SK-N-SH (cell line): ENCODE measurements around the gene HSPA4. TPM values are rescaled to one million over a fixed set of nuclear protein-coding genes. Genes with fewer than 3 reads are reported as not detected.

Source experiments
- CTCF ChIA-PET: fragments of 300-600, 350-600 bp; formaldehyde crosslinking; extraction: SDS; loops from one replicate; lab custom pipeline; 2021; lab: Yijun Ruan, JAX
- POLR2A ChIA-PET: fragments of 350-600 bp; sonication (Branson Sonifier 250); formaldehyde crosslinking; extraction: SDS; loops from one replicate; lab custom pipeline; 2020; ENCODE audit warnings: antibody characterized with exemption, inconsistent platforms; lab: Yijun Ruan, JAX
- DNase-seq: peaks from one replicate; pipeline ENCODE4 v3.0.0; 2012
- H2AFZ ChIP-seq: fragments of 200-600 bp; sonication (generic); 2 replicates; pipeline ENCODE4 v1.8.1; 2016; ENCODE audit warnings: antibody characterized with exemption, mild to moderate bottlenecking, low read depth
- H3F3A ChIP-seq: fragments of 200-600 bp; sonication (generic); replicated peaks from 2 replicates; pipeline ENCODE3; 2016; ENCODE audit warnings: antibody characterized with exemption, mild to moderate bottlenecking; ENCODE audit not compliant: insufficient read depth
- H3K27ac ChIP-seq, 2 experiments: fragments of 200-500 bp in 1 of 2; fragments of 200-600 bp in 1 of 2; sonication (Bioruptor generic) in 1 of 2; sonication (generic), shearing (Covaris generic) in 1 of 2; 2 replicates each; pipeline versions ENCODE4 v1.5.1 to v1.6.1; 2014 to 2016; ENCODE audit warnings: low read depth in 2 of 2, inconsistent platforms in 1 of 2, low read length in 1 of 2, mild to moderate bottlenecking in 1 of 2, mixed read lengths in 1 of 2
- H3K27me3 ChIP-seq: fragments of 200-600 bp; sonication (generic), shearing (Covaris generic); 2 replicates; pipeline ENCODE4 v1.6.1; 2016; ENCODE audit warnings: mixed run types; ENCODE audit not compliant: insufficient read depth
- H3K36me3 ChIP-seq, 2 experiments: fragments of 200-500 bp in 1 of 2; fragments of 200-600 bp in 1 of 2; sonication (Bioruptor generic) in 1 of 2; sonication (generic) in 1 of 2; replicated peaks in 1 of 2; 2 replicates each; pipeline versions ENCODE3 to v1.5.1; 2014 to 2016; ENCODE audit warnings: low read length in 1 of 2, mild to moderate bottlenecking in 1 of 2; ENCODE audit not compliant: insufficient read depth in 2 of 2, control insufficient read depth in 1 of 2
- H3K4me1 ChIP-seq, 2 experiments: fragments of 200-500 bp in 1 of 2; fragments of 200-600 bp in 1 of 2; sonication (Bioruptor generic) in 1 of 2; sonication (generic), shearing (Covaris generic) in 1 of 2; 2 replicates each; pipeline versions ENCODE4 v1.5.1 to v1.6.1; 2014 to 2016; ENCODE audit warnings: low read depth in 1 of 2, low read length in 1 of 2, mixed run types in 1 of 2; ENCODE audit not compliant: insufficient read depth in 2 of 2, control insufficient read depth in 1 of 2
- H3K4me2 ChIP-seq: fragments of 200-600 bp; sonication (generic), shearing (Covaris generic); 2 replicates; pipeline ENCODE4 v1.6.1; 2017; ENCODE audit warnings: mixed run types
- H3K4me3 ChIP-seq, 2 experiments: fragments of 200-500 bp in 1 of 2; fragments of 200-600 bp in 1 of 2; sonication (Bioruptor generic) in 1 of 2; sonication (generic), shearing (Covaris generic) in 1 of 2; 2 replicates each; pipeline versions ENCODE4 v1.5.1 to v1.8.1; 2014 to 2016; ENCODE audit warnings: low read depth in 2 of 2, inconsistent platforms in 1 of 2, low read length in 1 of 2, mild to moderate bottlenecking in 1 of 2, mixed read lengths in 1 of 2, moderate library complexity in 1 of 2
- H3K79me2 ChIP-seq: fragments of 200-600 bp; sonication (generic); 2 replicates; pipeline ENCODE4 v1.8.1; 2017; ENCODE audit warnings: mild to moderate bottlenecking; ENCODE audit not compliant: insufficient read depth
- H3K9ac ChIP-seq: fragments of 200-600 bp; sonication (generic); 2 replicates; pipeline ENCODE4 v1.6.1; 2017; ENCODE audit warnings: mixed run types
- H3K9me2 ChIP-seq: fragments of 200-600 bp; sonication (generic); 2 replicates; pipeline ENCODE4 v1.6.1; 2017; ENCODE audit warnings: mixed run types
- H3K9me3 ChIP-seq: fragments of 200-600 bp; sonication (generic); 2 replicates; pipeline ENCODE4 v1.6.1; 2017; ENCODE audit warnings: mixed run types, mild to moderate bottlenecking, moderate library complexity
- H4K20me1 ChIP-seq: fragments of 200-600 bp; sonication (generic); 2 replicates; pipeline ENCODE4 v1.6.1; 2017; ENCODE audit warnings: mild to moderate bottlenecking, mixed run types; ENCODE audit not compliant: insufficient read depth
- CHD2 ChIP-seq: fragments of 150-350 bp; IDR thresholded peaks from 2 replicates; pipeline ENCODE4 v1.6.1; 2018; ENCODE audit warnings: low read length; ENCODE audit not compliant: partially characterized antibody
- GABPA ChIP-seq: IDR thresholded peaks from 2 replicates; pipeline ENCODE4 v1.4.0; 2012; ENCODE audit warnings: low read depth, mild to moderate bottlenecking
- JUND ChIP-seq: IDR thresholded peaks from 2 replicates; pipeline ENCODE4 v1.4.0; 2012
- MEF2A ChIP-seq: IDR thresholded peaks from 2 replicates; pipeline ENCODE4 v1.4.0; 2012; ENCODE audit warnings: low read depth, borderline replicate concordance
- NRF1 ChIP-seq: IDR thresholded peaks from 2 replicates; pipeline ENCODE4 v1.6.1; 2012; ENCODE audit warnings: low read depth, mild to moderate bottlenecking, low read length
- POLR2AphosphoS5 ChIP-seq: IDR thresholded peaks from 2 replicates; pipeline ENCODE4 v1.6.1; 2012; ENCODE audit warnings: low read depth, low read length
- REST ChIP-seq: IDR thresholded peaks from 2 replicates; pipeline ENCODE4 v1.6.1; 2012; ENCODE audit warnings: mild to moderate bottlenecking, low read depth, low read length, moderate library complexity
- SIN3A ChIP-seq: IDR thresholded peaks from 2 replicates; pipeline ENCODE4 v1.6.1; 2012; ENCODE audit warnings: low read depth, mild to moderate bottlenecking, low read length, moderate library complexity, borderline replicate concordance
- TAF1 ChIP-seq: IDR thresholded peaks from 2 replicates; pipeline ENCODE4 v1.6.1; 2012; ENCODE audit warnings: low read depth, mild to moderate bottlenecking, low read length, moderate library complexity, borderline replicate concordance
- TCF12 ChIP-seq: IDR thresholded peaks from 2 replicates; pipeline ENCODE4 v1.4.0; 2012
- YY1 ChIP-seq: IDR thresholded peaks from 2 replicates; pipeline ENCODE4 v1.4.0; 2012; ENCODE audit warnings: low read depth, mild to moderate bottlenecking
- ZBTB33 ChIP-seq: IDR thresholded peaks from 2 replicates; pipeline ENCODE4 v1.4.0; 2012; ENCODE audit warnings: low read depth, borderline replicate concordance
- WGBS: methylation state at CpG from one replicate; pipeline ENCODE4 v1.1.6; 2017; ENCODE audit warnings: low lambda C conversion rate; 5-methylcytosine and 5-hydroxymethylcytosine counted together
- polyA plus RNA-seq, 3 experiments: library from polyadenylated mRNA; depleted of rRNA; stranded (reverse); fragments of >200 nt; gene quantifications; 2 replicates each; pipeline ENCODE4 v1.2.3, GENCODE V29; 2012
- TF ChIP-seq, protein P1 (sequence below): IDR thresholded peaks from 2 replicates; pipeline ENCODE4 v1.4.0; 2012; ENCODE audit warnings: low read depth
- TF ChIP-seq, protein P2 (sequence below): fragments of 150-350 bp; IDR thresholded peaks from 2 replicates; pipeline ENCODE4 v1.6.1; 2017; ENCODE audit warnings: antibody characterized with exemption, low read length, low read depth, borderline replicate concordance
- TF ChIP-seq, protein P3 (sequence below): IDR thresholded peaks from 2 replicates; pipeline ENCODE4 v1.4.0; 2012; ENCODE audit warnings: low read depth, borderline replicate concordance

Gene HSPA4
- polyA plus RNA-seq, 1 of the 3 experiments (the other 2 are of a cell fraction): 18.8 TPM

DNA sequence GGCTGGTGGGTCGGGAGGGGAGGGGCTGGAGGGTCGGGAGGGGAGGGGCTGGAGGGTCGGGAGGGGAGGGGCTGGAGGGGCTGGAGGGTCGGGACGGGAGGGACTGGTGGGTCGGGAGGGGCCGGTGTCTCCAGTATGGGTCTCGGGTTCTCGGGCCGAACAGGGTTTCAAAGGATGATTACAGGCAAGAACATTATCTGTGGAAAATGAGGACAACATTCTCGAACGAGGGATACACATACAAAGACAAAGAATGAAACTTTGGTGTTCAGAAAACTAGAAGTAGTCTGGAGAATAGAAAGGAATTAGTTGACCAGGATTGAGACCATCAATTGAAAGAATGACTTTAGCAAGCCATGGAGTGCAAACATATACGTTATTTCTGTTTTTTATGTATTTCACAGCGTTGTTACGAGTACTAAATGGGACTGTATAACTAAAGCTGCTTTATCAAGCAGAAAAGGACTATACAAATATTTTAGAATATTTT is 25.1 kb upstream of the HSPA4 start:
- TF ChIP-seq GABPA: no peak
- TF ChIP-seq, protein P1, sequence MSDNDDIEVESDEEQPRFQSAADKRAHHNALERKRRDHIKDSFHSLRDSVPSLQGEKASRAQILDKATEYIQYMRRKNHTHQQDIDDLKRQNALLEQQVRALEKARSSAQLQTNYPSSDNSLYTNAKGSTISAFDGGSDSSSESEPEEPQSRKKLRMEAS: no peak
- no peak for TF ChIP-seq NRF1
- no peak for TF ChIP-seq TCF12
- TF ChIP-seq, protein P2, sequence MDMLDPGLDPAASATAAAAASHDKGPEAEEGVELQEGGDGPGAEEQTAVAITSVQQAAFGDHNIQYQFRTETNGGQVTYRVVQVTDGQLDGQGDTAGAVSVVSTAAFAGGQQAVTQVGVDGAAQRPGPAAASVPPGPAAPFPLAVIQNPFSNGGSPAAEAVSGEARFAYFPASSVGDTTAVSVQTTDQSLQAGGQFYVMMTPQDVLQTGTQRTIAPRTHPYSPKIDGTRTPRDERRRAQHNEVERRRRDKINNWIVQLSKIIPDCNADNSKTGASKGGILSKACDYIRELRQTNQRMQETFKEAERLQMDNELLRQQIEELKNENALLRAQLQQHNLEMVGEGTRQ: no peak
- TF ChIP-seq POLR2AphosphoS5: 0 out of 2 replicates have a peak, but pooled peaks have one; percentile 5
- no peak for TF ChIP-seq SIN3A
- TF ChIP-seq CHD2: peak; percentile 10
- no peak for TF ChIP-seq TAF1
- no peak for TF ChIP-seq ZBTB33
- no peak for TF ChIP-seq JUND
- TF ChIP-seq, all 33 proteins: peak for 2
- no peak for DNase-seq
- CTCF ChIA-PET: interaction anchor here (1.0 kb wide), 1 partner anchor 40 kb away, joined by 3 read pairs; no protein-coding TSS in a partner anchor
- Histone ChIP-seq H3K9me2 (no peaks in the 10 kb centered on the region), H3K36me3 (peaks cover 0 to 10% of the 10 kb centered on the region in 2 experiments), H3K9me3 (no peaks in the 10 kb centered on the region), H3K4me3 (peak overlapping the region; percentile 43 to 72; a peak in 3 of 4 replicates), H2AFZ (peak overlapping the region; percentile 98), H3K4me2 (peak overlapping the region; percentile 51; the same call in 1 of the 2 replicates), H4K20me1 (no peaks in the 10 kb centered on the region), H3F3A (peaks cover 15% of the 10 kb centered on the region), H3K27me3 (no peaks in the 10 kb centered on the region), H3K4me1 (no peaks in the 10 kb centered on the region; a peak in 1 of 4 replicates), H3K79me2 (peaks cover 42% of the 10 kb centered on the region), H3K9ac (peak overlapping the region; percentile 41), H3K27ac (peak overlapping the region; percentile 72 to 76)
- POLR2A ChIA-PET: interaction anchor here (0.7 kb wide), 1 partner anchor 25 kb away, joined by 3 read pairs; no protein-coding TSS in a partner anchor
- WGBS: 14% methylated on average over 15 of the region's 15 CpGs

GRCh38 chr5:133029416-133029815 is 22.4 kb upstream of the HSPA4 start:
- Histone ChIP-seq H3K79me2 (peaks cover 14% of the 10 kb centered on the region), H3K9ac (no peak overlapping the region), H3K4me2 (no peak overlapping the region), H3K4me1 (no peaks in the 10 kb centered on the region; a peak in 1 of 4 replicates), H3K27me3 (no peaks in the 10 kb centered on the region), H3K9me2 (no peaks in the 10 kb centered on the region), H3K9me3 (no peaks in the 10 kb centered on the region), H3F3A (peaks cover 15% of the 10 kb centered on the region), H3K27ac (no peak overlapping the region), H3K36me3 (no peaks in the 10 kb centered on the region), H2AFZ (peak overlapping the region; percentile 53; the same call in 1 of the 2 replicates), H4K20me1 (no peaks in the 10 kb centered on the region), H3K4me3 (no peak overlapping the region)
- ChIA-PET CTCF (interaction anchor here (1.3 kb wide), 1 partner anchor 20 kb away, joined by 3 read pairs; no protein-coding TSS in a partner anchor), POLR2A (no interaction called here)
- 88% methylated on average over 1 of the region's 1 CpG for WGBS
- no peak for DNase-seq
- TF ChIP-seq YY1: no peak
- no peak for TF ChIP-seq TCF12
- no peak for TF ChIP-seq REST
- TF ChIP-seq, protein P3, sequence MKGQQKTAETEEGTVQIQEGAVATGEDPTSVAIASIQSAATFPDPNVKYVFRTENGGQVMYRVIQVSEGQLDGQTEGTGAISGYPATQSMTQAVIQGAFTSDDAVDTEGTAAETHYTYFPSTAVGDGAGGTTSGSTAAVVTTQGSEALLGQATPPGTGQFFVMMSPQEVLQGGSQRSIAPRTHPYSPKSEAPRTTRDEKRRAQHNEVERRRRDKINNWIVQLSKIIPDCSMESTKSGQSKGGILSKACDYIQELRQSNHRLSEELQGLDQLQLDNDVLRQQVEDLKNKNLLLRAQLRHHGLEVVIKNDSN: no peak
- no peak for TF ChIP-seq MEF2A
